ENCODE results near the gene TRIM28. TPM values are rescaled to one million over a fixed set of nuclear protein-coding genes. Genes with fewer than 3 reads are reported as not detected.

The TRIM28 gene
- total and polyA plus RNA-seq, 9 of the 15 experiments (the other 6 are each of a cell fraction or from before 2014, with no cell fraction given) = 12.1 to 797 (median 490) TPM

DNA sequence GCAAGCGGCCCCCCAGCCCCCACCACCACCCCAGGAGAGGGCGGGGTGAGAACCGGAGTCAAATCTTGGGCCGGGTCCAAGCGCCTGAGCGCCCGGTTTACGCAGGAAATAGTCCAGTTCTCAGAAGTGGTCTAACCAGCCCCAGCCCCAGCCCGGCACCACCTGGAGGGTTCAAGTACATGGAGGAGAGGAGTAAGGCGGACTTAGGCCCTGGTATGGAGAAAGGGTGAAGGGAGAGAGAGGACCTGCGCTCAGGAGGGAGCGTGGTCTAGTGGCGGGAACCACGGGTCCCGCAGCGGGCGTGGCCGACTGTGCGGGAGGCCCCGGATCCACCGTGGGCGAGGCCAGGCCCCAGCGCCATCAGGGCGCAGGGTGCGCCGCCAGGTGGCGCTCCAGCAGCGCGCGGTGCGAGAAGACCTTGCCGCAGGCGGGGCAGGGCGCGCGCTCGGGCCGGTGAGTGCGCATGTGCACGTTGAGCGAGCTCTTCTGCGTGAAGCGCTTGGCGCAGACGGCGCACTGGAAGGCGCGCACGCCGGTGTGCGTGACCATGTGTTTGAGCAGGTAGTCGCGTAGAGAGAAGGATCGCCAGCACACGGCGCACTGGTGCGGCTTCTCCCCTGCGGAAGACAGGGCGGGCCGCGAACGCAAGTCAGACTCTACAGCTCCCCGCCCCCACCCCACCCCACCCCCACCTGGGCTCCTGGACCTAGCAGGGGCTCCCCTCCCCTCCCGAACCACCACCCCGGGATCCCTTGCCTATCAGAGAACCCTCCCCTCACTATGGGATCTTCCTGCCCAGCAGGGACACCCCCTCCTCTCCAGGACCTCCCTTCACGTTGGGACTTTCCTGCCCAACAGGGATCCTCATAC is 29.9 kb upstream of the TRIM28 start (continued):
- TF ChIP-seq, protein P1, sequence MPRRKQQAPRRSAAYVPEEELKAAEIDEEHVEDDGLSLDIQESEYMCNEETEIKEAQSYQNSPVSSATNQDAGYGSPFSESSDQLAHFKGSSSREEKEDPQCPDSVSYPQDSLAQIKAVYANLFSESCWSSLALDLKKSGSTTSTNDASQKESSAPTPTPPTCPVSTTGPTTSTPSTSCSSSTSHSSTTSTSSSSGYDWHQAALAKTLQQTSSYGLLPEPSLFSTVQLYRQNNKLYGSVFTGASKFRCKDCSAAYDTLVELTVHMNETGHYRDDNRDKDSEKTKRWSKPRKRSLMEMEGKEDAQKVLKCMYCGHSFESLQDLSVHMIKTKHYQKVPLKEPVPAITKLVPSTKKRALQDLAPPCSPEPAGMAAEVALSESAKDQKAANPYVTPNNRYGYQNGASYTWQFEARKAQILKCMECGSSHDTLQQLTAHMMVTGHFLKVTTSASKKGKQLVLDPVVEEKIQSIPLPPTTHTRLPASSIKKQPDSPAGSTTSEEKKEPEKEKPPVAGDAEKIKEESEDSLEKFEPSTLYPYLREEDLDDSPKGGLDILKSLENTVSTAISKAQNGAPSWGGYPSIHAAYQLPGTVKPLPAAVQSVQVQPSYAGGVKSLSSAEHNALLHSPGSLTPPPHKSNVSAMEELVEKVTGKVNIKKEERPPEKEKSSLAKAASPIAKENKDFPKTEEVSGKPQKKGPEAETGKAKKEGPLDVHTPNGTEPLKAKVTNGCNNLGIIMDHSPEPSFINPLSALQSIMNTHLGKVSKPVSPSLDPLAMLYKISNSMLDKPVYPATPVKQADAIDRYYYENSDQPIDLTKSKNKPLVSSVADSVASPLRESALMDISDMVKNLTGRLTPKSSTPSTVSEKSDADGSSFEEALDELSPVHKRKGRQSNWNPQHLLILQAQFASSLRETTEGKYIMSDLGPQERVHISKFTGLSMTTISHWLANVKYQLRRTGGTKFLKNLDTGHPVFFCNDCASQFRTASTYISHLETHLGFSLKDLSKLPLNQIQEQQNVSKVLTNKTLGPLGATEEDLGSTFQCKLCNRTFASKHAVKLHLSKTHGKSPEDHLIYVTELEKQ (CRISPR knock-in tag; IDR thresholded peaks at IDR 0.05) = no peak
- TF ChIP-seq, protein P2, sequence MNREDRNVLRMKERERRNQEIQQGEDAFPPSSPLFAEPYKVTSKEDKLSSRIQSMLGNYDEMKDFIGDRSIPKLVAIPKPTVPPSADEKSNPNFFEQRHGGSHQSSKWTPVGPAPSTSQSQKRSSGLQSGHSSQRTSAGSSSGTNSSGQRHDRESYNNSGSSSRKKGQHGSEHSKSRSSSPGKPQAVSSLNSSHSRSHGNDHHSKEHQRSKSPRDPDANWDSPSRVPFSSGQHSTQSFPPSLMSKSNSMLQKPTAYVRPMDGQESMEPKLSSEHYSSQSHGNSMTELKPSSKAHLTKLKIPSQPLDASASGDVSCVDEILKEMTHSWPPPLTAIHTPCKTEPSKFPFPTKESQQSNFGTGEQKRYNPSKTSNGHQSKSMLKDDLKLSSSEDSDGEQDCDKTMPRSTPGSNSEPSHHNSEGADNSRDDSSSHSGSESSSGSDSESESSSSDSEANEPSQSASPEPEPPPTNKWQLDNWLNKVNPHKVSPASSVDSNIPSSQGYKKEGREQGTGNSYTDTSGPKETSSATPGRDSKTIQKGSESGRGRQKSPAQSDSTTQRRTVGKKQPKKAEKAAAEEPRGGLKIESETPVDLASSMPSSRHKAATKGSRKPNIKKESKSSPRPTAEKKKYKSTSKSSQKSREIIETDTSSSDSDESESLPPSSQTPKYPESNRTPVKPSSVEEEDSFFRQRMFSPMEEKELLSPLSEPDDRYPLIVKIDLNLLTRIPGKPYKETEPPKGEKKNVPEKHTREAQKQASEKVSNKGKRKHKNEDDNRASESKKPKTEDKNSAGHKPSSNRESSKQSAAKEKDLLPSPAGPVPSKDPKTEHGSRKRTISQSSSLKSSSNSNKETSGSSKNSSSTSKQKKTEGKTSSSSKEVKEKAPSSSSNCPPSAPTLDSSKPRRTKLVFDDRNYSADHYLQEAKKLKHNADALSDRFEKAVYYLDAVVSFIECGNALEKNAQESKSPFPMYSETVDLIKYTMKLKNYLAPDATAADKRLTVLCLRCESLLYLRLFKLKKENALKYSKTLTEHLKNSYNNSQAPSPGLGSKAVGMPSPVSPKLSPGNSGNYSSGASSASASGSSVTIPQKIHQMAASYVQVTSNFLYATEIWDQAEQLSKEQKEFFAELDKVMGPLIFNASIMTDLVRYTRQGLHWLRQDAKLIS (CRISPR knock-in tag; IDR thresholded peaks at IDR 0.05) = no peak
- TF ChIP-seq, protein P3, sequence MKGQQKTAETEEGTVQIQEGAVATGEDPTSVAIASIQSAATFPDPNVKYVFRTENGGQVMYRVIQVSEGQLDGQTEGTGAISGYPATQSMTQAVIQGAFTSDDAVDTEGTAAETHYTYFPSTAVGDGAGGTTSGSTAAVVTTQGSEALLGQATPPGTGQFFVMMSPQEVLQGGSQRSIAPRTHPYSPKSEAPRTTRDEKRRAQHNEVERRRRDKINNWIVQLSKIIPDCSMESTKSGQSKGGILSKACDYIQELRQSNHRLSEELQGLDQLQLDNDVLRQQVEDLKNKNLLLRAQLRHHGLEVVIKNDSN (CRISPR knock-in tag; IDR thresholded peaks at IDR 0.05) = no peak
- no peak for TF ChIP-seq ZNF561 (CRISPR knock-in tag; conservative IDR thresholded peaks at IDR 0.05)
- no peak for TF ChIP-seq ZNF780A (CRISPR knock-in tag; IDR thresholded peaks at IDR 0.05)
- TF ChIP-seq, protein P4, sequence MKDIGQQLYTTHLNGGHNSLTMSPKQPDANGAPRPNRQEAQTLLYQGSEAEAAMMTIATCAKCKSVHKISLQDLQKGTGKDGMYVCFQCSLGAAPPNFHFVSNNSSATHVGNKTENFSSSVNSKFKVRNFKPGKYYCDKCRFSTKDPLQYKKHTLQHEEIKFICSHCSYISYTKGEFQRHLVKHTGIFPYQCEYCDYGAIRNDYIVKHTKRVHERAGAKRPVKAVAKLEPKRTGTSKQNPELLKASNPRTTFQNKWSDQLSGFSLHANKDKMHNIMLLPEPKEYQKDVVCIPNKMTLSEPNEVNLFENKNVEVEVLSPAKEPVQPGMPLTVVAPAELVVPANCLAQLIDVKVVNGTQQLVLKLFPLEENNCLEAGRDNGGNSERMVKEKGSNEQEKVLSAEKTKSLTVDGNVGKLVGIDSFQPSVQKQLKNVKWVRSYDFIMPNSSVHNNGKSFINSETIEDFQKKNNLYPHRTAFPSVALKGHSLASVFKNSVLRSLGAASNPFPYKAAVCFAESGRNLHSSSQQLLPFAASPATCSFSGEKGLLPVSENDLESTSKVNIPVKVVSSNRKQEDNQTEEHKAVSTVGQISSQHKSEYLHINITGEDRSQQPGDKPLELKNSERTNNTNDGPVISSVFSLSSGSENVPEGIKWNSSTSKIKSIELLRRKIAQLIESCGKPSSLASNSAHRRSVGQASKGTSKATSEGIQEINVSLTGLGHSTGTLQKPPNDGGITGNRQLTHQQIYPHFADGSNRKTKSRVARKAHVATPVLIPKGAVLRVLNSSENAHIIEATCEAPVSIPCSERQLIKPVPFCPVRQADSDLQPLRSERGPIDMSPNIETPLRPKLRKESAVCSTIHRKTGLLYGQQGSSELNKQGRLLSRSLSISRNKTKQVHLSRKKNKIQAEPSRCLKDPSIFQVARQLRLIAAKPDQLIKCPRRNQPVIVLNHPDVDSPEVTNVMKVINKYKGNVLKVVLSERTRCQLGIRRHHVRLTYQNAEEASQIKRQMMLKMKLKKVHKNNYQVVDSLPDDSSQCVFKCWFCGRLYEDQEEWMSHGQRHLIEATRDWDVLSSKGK (CRISPR knock-in tag; IDR thresholded peaks at IDR 0.05) = no peak
- TF ChIP-seq TBP (optimal IDR thresholded peaks at IDR 0.05; ENCODE audit: low read depth, low read length) = peak; percentile 36
- TF ChIP-seq ZNF174 (CRISPR knock-in tag; IDR thresholded peaks at IDR 0.05) = no peak
- no peak for TF ChIP-seq ZNF146 (CRISPR knock-in tag; IDR thresholded peaks at IDR 0.05; ENCODE audit: unreplicated experiment)
- TF ChIP-seq KDM1A (IDR thresholded peaks at IDR 0.05) = no peak
- TF ChIP-seq, protein P5, sequence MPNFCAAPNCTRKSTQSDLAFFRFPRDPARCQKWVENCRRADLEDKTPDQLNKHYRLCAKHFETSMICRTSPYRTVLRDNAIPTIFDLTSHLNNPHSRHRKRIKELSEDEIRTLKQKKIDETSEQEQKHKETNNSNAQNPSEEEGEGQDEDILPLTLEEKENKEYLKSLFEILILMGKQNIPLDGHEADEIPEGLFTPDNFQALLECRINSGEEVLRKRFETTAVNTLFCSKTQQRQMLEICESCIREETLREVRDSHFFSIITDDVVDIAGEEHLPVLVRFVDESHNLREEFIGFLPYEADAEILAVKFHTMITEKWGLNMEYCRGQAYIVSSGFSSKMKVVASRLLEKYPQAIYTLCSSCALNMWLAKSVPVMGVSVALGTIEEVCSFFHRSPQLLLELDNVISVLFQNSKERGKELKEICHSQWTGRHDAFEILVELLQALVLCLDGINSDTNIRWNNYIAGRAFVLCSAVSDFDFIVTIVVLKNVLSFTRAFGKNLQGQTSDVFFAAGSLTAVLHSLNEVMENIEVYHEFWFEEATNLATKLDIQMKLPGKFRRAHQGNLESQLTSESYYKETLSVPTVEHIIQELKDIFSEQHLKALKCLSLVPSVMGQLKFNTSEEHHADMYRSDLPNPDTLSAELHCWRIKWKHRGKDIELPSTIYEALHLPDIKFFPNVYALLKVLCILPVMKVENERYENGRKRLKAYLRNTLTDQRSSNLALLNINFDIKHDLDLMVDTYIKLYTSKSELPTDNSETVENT (CRISPR knock-in tag; IDR thresholded peaks at IDR 0.05) = peak; percentile 74; the same call in 1 of the 2 replicates

All from K562 (cell line).